Activated CD8-positive, alpha-beta memory T cell treated with anti-CD3 and anti-CD28 coated beads, Interleukin-2, amount 50 U/mL, for 4 hours (primary cell): ENCODE data around the gene CLEC5A.
"Not testable (repeated sequence)": the region's sequence is repeated elsewhere in the genome, so short reads cannot be mapped to it uniquely, and the experiment has no call there.

Experiments
- DNase-seq: peaks from one replicate; pipeline ENCODE4 v3.0.0-alpha.2; 2020

CLEC5A gene

DNA sequence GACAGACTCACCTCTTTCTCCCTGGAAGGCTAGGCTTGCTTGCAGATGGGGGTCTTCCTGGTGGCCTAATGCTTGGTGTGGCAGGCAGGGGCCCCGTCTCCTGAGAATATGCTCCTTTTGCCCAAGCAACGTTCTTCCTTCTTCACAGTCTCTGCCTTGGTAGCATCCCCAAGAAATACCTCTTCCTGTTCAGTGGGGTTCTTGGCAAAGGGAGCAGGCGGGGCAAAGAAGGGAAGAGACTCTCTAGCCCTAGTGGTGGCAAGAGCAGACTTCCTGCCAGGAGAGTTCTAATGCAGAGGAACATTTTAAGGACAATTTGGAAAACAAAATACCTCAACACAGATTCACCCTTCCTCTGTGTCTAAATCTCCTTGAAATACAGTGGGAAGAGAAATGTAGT lies at the start of gene CLEC5A:
CLEC5A (minus strand) TSS at position 179 of the 400 bp plus-strand sequence. CDS start 682 bp downstream, outside the sequence.
- DNase-seq = no peak

DNA sequence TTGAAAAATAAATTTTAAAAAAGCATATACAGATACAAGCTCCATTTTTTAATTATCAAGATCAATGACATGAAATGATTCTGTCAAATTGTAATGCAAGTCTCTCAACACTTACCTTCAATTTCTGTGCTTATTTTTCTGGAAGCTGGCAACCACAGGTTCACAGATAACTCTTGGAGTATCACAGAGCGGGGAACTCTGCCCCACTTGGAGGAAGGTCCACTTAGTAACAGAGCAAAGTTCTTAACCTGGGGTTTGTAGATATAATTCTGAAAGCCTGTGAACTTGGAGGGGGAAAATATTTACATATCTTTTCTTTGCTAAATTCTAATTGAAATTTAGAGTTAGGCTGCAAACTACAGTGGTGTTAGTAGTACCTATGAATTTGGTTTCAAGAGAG lies 46.6 kb upstream of the CLEC5A start:
- no peak for DNase-seq

DNA sequence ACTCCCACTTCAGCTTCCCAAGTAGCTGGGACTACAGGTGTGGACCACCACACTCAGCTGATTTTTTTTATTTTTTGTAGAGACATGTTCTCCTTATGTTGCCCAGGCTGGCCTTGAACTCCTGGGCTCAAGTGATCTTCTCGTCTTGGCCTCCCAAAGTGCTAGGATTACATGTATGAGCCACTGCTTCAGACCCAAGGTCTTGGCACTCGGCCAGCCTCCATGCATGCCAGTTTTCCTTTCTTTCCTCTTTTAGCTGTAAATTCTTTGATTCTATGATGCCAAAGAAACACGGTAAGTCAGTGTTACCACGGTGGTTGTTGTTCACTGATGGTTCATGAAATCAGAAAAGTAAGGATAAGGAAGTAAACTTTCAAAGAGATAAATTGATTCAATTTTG lies 45.9 kb upstream of the CLEC5A start:
- no peak for DNase-seq

DNA sequence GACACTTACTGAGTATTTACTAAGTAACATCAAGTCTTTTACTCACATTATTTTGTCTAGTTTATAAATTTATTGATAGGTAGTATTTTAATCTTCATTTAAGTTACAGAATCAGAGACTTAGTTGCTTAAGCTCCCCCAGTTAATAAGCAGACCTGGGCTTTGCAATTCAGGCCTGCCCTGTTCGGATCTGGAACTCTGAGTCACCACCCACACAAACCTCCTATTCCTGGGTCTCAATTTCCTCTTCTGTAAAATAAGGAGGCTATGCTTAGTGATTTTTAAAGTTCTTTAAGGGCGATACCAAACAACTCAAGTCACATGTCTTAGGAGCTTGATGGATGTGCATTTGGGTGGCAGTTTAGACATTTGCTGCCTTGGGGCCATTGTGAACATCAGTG lies 45.4 kb upstream of the CLEC5A start:
- no peak for DNase-seq

DNA sequence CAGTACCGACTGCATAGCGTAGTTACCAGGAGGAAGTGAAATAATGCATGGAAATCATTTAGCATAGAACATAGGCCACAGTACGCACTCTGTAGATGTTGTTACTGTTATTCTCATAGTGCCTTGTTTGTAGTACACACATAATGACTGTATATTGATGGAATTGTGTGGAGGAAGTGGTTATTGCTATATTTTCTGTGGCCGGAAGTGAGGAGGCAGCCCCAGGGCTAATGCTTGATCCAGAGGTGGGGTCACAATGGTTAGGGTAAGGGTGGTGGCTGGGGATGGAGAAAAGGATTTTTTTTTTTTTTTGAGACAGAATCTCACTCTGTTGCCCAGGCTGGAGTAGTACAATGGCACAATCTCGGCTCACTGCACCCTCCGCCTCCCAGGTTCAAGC lies 44.4 kb upstream of the CLEC5A start:
- DNase-seq = no peak

DNA sequence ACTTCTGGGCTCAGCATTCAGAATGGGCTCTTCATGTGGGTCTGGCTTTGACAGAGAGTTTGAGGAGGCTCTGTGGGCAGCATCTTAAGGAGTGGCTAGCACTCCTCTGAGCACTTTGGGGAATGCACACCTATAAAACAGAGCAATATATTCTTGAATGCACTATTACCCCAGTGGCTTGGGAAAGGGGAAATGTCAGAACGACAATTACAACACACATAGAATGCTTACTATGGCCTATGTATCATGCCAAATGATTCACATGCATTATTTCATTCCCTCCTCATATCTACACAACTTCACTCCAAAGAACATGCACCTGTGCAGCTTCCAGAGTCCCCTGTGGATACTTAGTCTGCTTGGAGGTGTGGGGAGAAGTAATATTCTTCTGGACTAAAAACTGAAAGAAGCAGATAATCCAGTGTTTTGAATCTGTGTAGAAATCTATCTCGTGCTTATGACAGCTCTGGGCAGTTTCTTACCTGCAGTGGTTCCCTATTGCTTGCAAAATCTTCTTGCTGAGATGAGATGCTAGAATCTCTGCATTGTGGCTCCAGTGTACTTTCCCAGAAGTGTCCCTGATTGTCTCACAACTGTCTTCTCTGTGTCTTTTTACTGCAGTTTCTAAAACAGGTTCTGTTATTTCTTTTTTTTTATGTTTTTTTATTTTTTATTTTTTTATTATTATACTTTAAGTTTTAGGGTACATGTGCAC lies 43.4 kb upstream of the CLEC5A start:
- no peak for DNase-seq

DNA sequence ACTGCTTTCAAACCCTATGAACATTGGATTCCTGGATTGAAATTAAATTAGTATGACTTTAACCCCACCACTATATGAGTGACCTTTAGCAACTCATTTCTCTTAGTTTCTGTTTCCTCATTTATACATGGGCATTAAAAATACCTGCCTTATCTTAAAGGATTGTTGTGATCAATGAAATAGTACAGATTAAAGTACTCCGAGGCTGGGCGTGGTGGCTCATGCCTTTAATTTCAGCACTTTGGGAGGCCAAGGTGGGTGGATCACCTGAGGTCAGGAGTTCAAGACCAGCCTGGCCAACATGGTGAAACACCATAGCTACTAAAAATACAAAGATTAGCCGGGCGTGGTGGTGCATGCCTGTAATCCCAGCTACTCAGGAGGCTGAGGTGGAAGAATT lies 41.0 kb upstream of the CLEC5A start:
- not testable (repeated sequence) for DNase-seq

DNA sequence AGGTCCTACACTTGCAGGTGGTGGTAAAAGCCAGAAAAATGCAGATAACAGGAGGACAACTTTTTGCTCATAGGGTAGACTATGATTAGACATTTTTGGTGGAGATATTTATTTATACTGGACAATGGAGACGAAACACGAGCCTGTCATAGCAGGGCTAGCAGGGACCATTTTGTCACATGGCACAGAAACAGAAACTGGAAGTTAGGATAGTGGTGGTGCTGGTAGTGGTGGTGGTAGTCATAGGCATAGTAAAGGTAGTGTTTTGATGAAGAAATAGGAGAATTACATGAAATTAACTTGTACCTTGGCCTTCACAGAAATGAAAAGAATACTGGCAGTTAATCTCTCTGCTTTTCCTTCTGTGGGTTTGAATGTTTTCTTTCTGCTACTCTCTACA lies 40.1 kb upstream of the CLEC5A start:
- DNase-seq = no peak

DNA sequence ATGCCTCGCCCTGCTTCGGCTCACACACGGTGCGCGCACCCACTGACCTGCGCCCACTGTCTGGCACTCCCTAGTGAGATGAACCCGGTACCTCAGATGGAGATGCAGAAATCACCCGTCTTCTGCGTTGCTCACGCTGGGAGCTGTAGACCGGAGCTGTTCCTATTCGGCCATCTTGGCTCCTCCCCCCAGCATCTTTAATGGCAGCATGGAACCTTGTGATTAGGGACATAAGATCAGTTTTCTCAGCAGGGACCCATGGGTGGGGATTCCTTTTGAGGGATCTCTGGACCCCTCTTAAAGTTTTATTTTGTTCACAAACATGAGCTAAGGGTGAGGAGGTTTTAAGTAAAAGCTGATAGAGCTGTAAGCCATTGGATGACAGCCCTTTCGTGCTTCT lies 39.2 kb upstream of the CLEC5A start:
- not testable (repeated sequence) for DNase-seq

DNA sequence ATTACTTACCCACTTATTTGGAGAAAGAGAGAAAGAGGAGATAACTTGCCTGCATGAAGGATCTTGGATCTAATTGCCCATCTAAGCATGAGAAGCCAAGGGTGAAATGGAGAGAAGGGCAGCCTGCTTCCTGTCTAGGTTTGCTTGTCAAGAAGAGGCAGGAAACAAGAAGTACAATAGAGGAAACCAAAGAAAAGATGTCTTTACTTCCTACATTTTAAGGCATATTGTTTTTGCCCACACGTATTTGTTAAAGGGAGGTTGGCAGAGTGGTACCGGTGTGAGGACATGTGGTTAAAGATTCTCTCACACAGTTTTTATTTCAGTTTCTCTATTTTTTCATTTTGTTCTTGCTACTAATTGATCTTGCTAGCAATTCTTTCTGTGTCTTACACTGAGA lies 32.8 kb upstream of the CLEC5A start:
- DNase-seq = no peak

DNA sequence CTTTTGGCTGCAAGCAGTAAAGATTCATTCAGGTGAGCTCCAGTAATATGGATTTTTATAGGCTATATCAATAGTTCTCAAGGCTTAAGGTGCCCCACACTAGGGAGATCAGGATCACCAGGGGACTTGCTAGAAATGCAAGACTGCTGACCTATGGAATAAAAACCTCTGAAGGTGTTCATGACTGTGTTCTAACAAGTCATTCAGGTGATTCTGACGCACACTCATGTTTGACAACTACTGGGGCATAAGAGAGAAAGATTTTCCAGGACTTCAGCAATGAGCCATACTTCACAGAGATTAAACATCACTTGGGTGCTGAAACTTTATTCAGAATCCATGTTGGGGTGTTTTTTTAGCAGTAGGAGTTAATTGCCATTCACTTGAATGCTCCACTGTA lies 31.6 kb upstream of the CLEC5A start:
- no peak for DNase-seq

DNA sequence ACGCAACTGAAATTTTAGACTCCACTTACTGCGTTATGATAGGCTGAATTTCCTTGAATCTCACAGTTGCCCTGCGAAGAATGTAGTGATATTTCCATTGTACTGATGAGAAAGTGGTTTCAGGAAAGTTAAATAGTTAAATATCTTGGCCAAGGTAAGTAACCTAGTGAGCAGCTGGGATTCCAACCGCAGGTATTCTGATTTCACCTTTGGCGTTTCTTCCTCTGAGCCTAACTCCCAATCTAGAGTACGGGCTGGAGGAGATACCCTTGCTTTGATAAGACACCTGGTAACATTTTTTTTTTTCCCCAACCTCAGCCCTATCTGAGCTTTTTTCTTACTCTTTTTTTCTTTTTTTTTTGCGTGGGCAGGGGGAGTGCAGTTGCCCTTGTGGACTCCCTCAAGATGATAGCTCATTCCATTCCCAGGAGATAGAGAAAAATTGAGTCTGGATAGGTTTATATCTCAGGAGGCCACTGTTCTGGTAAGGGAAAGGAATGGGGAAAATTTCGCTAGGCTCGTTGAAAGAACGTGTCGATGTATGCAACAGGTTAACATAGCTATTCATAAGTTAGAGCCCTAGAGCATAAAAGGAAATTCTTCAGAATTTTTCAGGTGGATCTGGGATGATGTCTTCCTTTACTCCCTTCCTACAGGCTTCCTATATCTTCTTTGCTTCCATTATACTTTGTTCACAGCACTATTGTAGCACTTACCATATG lies 29.9 kb upstream of the CLEC5A start:
- DNase-seq = no peak

DNA sequence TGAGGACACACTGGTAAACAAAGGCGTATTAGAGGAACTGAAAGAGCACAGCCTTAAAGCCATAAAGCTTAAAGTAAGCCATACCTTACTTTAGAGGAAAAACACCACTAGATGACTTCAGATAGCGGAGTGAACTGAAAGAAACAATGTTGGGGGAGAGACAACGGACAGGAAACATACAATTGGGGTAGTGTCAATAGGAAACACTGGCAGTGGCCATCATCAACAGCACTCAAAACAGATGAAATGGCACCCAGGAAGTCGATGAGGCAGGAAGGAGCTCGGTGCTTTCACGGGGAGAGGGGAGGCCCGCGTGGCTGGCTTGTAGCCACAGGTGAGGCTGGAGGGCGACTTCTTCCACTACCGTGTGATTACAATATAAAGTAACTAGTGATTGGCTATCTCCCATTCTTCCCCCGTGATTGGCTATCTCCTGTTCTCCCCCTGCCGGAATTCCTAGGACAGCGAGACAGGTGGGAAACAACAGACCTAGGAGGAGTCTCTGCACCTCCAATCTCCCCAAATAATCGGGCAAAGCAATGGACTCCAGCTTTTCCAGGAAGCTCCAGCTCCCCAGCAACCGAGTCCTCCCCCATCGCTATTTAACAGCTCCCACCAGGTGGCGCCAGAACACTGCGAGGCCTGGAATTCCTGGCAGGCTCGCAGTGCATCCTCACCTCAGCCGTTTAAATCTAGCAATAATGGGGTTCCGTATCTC lies 29.2 kb upstream of the CLEC5A start:
- peak; percentile 68 for DNase-seq

DNA sequence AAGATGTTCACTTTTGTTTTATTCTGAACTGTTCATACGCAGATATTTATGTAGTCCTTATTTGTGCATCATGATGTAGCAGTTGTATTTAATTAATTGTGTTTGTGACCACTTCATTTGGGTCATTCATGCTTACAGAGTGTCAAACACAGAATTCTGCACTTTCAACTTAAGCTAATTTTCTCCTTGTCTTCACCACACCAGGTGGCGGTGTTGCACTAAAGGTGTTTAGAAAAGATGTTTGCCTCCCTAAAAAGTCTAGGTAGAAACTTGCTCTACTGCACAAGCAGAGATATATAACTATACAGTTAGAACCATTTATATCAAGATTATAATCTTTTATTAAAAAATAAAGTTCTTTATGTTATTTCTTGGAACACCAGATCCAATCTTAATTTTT lies 28.1 kb upstream of the CLEC5A start:
- DNase-seq = no peak

DNA sequence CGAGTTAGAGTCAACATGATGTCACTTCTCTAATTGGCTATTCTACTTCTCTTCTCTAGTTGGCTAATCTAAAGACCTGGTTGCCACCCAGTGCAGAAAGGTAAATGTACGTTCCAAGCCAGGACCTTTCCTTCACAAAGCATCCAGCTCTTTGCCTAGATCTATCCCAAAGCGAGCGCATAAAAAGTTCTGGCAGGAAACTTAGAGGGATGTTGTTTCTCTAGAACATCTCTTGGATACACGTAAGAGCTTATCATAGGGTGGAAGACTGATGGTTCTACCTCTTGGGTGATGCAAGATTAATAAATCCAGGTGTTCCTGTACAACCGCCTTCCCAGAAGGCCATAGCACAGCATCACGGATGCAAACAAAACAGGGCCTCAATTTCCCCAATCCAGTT lies 26.9 kb upstream of the CLEC5A start, which contains the start of gene TAS2R38:
TAS2R38 (minus strand) TSS at position 101 of the 400 bp plus-strand sequence; CDS start at position 17, 84 bp downstream.
- DNase-seq = no peak

DNA sequence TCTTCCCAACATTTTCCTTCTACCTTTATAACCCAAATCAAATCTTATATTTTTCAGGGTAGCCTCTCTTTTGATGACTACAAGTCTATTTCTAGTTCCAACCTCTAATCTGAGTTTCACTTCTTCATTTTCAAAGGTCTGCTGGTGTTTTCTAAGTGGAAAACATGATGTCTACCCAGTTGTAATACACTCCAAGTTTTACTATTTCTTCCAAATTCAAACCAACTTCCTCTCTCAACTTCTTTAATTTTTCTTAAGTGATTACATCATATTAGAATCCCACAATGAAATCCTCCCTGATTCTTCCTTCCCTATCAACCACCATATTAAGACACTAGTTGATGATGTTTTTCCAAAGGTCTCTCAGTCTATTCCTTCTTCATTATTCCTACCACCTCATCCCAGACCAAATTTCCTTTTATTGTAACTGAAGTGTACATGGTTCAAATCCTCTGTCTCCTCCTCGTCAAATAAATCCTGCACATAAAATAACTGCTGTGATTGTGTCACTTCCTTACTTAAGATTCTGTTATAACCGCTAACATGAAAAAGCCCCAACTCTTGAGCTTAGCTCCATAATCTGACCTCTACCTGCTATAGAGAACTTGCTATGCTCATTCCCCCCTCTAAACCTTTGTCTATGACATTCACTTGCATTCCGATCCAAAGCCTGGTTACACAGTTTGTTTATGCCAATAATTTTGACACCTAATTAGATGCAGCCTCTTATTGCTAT lies 14.1 kb upstream of the CLEC5A start:
- DNase-seq = no peak

DNA sequence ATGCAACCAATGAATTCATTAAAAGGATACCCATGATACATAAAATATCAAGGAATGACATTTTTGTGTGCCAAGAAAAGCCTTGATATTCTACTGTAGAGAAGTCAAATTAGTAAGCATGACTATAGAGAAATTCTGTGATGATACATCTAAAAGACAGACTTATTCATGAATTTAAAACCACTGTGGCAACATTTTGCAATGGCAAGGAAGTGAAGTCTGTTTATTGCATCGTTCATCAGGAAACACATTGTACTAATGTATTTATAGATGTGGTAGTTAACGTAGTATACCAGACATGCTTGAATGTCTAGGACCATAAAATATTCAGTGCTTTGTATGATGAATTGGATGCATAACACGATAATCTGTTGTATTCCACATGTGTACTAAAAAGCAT lies 9.3 kb upstream of the CLEC5A start:
- DNase-seq = no peak

DNA sequence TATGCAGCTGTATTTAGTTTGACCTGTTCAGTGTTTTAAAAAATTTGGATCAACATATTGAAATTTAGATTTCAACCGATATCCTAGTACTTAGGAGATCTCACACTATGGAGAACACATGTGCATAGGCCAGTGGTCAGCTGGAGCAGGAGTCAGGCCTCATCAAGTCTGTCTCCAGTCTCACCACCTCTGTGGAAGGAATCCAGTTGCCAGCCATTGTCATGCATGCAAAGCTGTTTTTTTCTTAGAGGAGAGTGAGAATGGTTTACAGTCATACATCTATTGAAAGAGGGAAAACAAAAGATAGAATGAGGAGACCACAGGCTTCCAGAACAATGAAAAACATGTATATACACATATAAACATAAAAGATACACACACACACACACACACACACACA lies 7.6 kb upstream of the CLEC5A start:
- no peak for DNase-seq

DNA sequence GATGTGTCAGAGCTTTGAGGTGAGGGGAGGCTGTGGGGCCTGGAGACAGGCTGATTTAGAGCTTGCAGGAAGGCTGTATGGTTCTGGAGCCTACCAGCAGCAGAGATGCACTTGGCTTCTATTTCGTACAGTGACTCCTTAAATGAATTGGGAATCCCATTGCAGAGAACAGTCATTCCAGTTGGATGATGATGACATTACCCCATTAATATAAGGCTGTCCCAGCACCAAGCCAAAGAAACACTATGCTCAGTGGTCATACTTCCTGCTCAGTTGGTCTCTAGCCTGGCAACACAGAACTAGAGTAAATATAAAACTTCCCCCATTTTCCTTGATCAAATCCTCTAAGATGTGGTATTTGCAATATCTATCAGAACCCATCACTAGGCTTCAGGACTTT lies 5.7 kb upstream of the CLEC5A start:
- no peak for DNase-seq

DNA sequence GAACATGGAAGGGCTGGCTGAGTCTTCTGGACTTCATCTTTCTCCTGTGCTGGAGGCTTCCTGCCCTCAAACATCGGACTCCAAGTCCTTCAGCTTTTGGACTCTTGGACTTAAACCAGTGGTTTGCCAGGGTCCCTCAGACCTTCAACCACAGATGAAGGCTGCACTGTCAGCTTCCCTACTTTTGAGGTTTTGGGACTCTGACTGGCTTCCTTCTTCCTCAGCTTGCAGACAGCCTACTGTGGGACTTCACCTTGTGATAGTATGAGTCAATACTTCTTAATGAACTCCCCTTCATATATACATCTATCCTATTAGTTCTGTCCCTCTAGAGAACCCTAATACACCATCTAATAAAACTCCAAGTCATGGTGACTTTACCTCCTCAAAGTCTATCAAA lies 4.0 kb upstream of the CLEC5A start:
- no peak for DNase-seq

DNA sequence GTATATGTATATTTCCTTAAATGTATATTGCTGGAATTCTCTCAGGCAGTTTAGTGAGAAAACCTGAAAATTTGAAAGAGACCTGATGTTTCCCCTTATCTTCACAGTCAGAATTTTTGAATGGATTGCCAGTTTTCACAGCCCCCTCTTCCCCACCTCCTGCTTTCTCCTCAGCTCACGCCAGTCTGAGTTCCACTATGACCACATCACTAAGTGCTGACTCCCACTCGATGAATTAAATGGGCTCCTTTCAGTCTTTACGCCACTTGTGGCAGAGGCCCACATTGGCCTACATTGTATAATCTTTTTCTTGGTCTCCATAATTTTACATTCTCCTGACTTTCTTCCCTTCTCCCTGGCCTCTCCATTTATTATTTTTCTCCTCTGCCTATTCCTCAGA lies 3.1 kb upstream of the CLEC5A start:
- no peak for DNase-seq

DNA sequence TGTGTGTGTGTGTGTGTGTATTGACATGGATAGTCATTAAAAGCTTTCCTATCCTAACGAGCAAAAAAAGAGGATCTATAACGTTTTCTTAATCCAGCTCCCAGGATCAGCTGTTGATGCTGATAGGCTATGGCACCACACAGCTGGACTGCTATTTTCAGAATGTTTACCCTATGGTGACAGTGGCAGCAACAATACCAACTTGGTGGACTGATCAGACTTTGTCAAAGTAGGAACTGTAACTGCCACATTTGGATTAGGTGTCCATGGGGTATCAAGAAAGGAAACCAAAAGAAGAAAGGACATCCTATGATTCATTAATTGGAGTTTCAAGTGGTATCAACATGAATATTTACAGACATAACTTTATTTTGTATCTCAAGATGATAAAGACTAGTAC lies 2.7 kb upstream of the CLEC5A start:
- DNase-seq = no peak

DNA sequence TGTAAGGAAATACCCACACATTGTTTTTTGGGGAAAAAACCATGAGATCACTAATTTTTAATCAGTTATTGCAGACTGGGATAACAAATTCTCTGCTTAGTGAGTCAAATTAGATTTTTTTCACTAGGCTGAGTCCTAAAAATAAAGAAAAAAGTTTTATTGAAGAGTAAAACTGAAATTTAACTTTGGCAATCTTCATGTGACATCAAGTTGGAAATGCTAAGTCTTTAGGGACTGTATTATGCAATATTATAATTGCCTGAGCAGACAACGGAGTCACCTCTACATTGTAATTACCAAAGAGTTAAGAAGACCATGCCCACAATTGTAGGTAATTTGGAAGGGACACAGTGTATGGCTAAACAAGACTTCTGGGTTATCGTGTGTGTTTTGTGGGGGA lies 2.2 kb upstream of the CLEC5A start:
- no peak for DNase-seq
